ENCODE results near the gene CDK5RAP1.

- TF ChIP-seq ELF4 (IDR thresholded peaks at IDR 0.05) (no peak), FOXK2 (IDR thresholded peaks at IDR 0.05) (no peak), BHLHE40 (IDR thresholded peaks at IDR 0.05; ENCODE audit: borderline replicate concordance) (no peak), NFRKB (IDR thresholded peaks at IDR 0.05) (no peak), PKNOX1 (IDR thresholded peaks at IDR 0.05) (no peak), ARNT (IDR thresholded peaks at IDR 0.05) (no peak), SUZ12 (IDR thresholded peaks at IDR 0.05) (no peak), SP1 (IDR thresholded peaks at IDR 0.05) (no peak), FOXM1 (IDR thresholded peaks at IDR 0.05; ENCODE audit: borderline replicate concordance) (no peak), ZNF384 (IDR thresholded peaks at IDR 0.05) (no peak), TARDBP (IDR thresholded peaks at IDR 0.05) (no peak), LEF1 (IDR thresholded peaks at IDR 0.05; ENCODE audit: borderline replicate concordance) (no peak)
Observed at GRCh38 chr20:33310327-33310899, 90.9 kb downstream of the CDK5RAP1 start.
